GM12892 (cell line): Measurements from ENCODE around the gene MICOS13.

Experiments
- POLR2A ChIP-seq: IDR thresholded peaks from 2 replicates; pipeline ENCODE4 v1.6.1; 2011; ENCODE audit warnings: low read depth, low read length, control low read depth
- POLR2AphosphoS5 ChIP-seq: IDR thresholded peaks from 2 replicates; pipeline ENCODE4 v1.6.1; 2011; ENCODE audit warnings: low read depth, low read length, control low read depth
- TAF1 ChIP-seq: IDR thresholded peaks from 2 replicates; pipeline ENCODE4 v1.6.1; 2011; ENCODE audit warnings: low read depth, mild to moderate bottlenecking, control low read depth, low read length, borderline replicate concordance

DNA sequence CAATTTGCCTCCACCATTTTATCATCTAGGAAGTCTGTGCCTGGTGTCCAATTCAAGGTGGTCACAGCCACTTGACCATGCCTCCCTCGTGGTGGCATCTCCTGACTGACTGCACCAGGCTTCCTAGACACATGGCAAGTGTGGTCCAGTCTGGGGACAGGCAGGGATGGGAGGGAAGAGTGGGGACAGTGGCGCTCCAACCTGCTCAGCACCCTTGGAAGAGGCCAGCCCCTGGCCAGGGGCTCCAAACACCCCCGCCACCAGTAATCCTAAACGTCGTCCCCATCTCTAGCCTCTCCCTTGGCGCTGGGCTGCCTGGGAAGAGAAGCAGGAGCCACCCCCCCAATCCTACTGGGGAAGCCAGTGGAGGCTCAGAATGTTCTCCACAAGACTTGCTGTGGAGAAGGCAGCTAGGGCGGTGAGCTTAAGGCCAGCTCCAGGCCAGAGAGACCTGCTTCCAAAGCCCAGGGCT, 12.4 kb upstream of the MICOS13 start:
- no peak for TF ChIP-seq POLR2A
- TF ChIP-seq POLR2AphosphoS5 = peak; percentile 74; the same call in 1 of the 2 replicates
- no peak for TF ChIP-seq TAF1
